Activated CD4-positive, alpha-beta T cell treated with anti-CD3 and anti-CD28 coated beads, Interleukin-2, amount 50 U/mL, for 1 hour (primary cell): ENCODE results near the gene EGFR.
A peak's percentile ranks its signal among the peaks of the same experiment; 100 is the strongest.

Experiments
- DNase-seq: peaks from one replicate; pipeline ENCODE4 v3.0.0-alpha.2; 2020

The EGFR gene

GRCh38 chr7:55255496-55256445 lies 237.0 kb downstream of the EGFR start:
- DNase-seq: peak; percentile 63

- DNase-seq: no peak
Measured at GRCh38 chr7:55258631-55259030, 239.8 kb downstream of the EGFR start.

- no peak for DNase-seq
Measured at GRCh38 chr7:55260171-55260570, 241.4 kb downstream of the EGFR start.

DNA sequence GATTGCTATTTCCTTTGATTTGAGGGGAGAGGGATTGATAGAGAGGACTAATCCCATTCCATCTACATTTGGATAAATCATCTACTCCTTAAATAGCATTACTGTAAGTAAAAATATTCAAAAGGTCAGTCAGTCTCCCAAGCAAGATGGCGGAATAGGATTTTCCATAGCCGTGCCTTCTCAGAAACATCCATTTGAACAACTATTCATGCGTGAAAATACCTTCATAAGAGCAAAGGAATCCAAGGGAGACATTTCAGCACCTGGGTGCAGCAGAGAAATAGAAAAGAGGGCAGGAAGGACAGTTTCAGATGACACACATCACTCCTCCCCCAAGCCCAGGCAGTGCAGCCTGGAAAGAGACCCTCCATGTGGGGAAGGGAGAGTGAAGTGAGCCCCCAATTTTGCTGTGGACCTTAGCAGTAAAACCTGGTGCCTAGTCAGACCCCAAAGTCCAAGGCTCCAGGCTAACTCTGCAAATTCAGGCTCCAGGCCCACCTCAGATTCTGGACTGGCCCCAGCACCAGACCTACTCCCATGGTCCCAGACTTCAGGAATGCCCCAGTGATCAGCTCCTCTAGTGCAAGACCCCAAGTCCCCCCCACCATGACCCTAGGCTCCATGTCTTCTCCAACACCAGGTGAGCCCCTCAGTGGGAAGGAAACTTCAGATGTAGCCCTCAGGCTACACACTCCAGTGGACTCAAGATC lies 242.0 kb downstream of the EGFR start:
- no peak for DNase-seq
